ENCODE results near the gene RIC8B. TPM values are rescaled to one million over a fixed set of nuclear protein-coding genes. Genes with fewer than 3 reads are reported as not detected.

The RIC8B gene
- total RNA-seq, 8 experiments from 2014 or later: 8.3 to 27.8 (median 18.3) TPM

DNA sequence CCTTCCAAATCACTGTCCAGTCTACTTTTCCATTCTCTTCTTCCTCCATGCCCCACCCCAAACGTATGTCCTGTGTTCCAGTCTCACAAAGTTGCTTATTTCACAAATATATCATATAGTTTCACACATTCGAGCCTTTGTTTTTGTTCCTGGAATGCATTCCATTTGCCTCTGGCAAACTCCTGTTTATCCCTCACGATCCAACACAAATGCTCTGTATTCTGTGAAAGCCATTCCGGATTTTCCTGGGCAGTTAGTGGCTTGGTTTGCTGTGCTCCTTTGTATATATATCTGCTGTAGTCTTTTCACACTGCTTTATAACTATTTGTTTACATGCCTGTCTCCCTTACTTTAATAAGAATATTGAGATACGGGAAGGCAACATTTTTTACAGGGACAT is 9.0 kb downstream of the RIC8B start:
- Histone ChIP-seq H3K4me1 (replicated peaks in 1 of 2) (peaks cover 0 to 2% of the 10 kb centered on the region in 2 donors), H3K4me3 (no peak overlapping the region), H3K27ac (no peak overlapping the region)
- no peak for ATAC-seq (replicated peaks in 6 of 8)
- in situ Hi-C loops (cut with MboI; ENCODE audit: low pct_unique_long_range_greater_than_20kb in 2 of 9, low sequenced_read_pairs in 9 of 9, unreplicated experiment in 9 of 9): no loop called here
- WGBS, 10 experiments: 70 to 100% (median 93%) methylated on average over 2 to 5 of the region's 5 CpGs

DNA sequence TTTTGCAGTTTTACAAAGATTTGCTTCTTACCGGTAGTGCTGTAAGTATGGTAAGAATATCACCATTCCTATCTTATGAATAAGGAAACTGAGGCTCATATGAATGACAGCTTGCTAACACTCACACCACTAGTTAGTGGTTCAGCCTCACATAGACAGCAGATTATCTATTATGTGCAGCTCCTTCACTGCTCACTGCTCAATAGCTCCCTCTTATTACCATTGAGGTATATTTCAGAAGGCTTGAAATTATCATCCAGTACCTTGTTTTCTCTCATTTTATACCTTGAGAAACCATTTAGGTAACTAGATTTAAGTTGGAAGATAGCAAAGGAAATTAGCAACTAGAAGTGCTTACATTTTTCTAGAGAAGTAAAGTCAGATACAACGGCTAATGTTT is 15.5 kb downstream of the RIC8B start:
- in situ Hi-C loops (cut with MboI; ENCODE audit: low pct_unique_long_range_greater_than_20kb in 2 of 9, low sequenced_read_pairs in 9 of 9, unreplicated experiment in 9 of 9): no loop called here
- H3K4me1 ChIP-seq (replicated peaks in 1 of 2): no peaks in the 10 kb centered on the region
- 67 to 100% (median 94%) methylated on average over 1 to 2 of the region's 2 CpGs for WGBS, 10 experiments

DNA sequence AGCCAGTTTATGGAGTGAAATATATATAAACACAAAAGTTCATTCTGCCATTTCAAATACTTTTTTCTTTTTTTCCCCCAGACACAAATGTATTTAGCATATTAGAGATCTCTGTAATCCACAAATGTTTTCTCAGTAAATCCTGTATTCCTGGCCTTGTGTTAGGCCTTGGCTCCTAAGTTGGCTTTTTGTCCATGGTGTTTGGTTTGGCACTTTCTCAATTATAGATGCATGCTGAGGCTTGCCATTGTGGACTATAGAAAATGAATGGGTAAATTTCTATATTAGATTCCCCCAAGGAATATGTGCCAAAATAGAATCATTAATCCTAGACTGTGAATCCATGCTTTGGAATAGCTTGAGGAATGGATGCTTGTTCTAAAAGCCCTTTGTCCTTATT is 17.0 kb downstream of the RIC8B start:
- in situ Hi-C loops (cut with MboI; ENCODE audit: low pct_unique_long_range_greater_than_20kb in 2 of 9, low sequenced_read_pairs in 9 of 9, unreplicated experiment in 9 of 9): no loop called here
- Histone ChIP-seq H3K4me1 (replicated peaks in 1 of 2) (no peaks in the 10 kb centered on the region), H3K4me3 (no peak overlapping the region), H3K27ac (no peak overlapping the region)
- peak in 1 of 8 experiments; percentile 61 for ATAC-seq (replicated peaks in 6 of 8)

More for the DNA sequence above, 15.5 kb downstream of the RIC8B start:
- no peak overlapping the region for H3K4me3 ChIP-seq
- no peak for ATAC-seq (replicated peaks in 6 of 8)
- H3K27ac ChIP-seq: no peak overlapping the region

GRCh38 chr12:106794369-106794768 is 19.9 kb downstream of the RIC8B start:
- no peak overlapping the region for H3K4me3 ChIP-seq
- in situ Hi-C loops (cut with MboI; ENCODE audit: low pct_unique_long_range_greater_than_20kb in 2 of 9, low sequenced_read_pairs in 9 of 9, unreplicated experiment in 9 of 9): no loop called here
- H3K27ac ChIP-seq: no peak overlapping the region
- no peaks in the 10 kb centered on the region for H3K4me1 ChIP-seq (replicated peaks in 1 of 2)
- ATAC-seq (replicated peaks in 6 of 8): no peak
- WGBS, 10 experiments: 0 to 95% (median 70%) methylated on average over 1 of the region's 1 CpG; no CpG with 5 or more reads in 1 of the 10 experiments

GRCh38 chr12:106801167-106801708 is 26.8 kb downstream of the RIC8B start:
- WGBS, 10 experiments: 36 to 90% (median 85%) methylated on average over 1 of the region's 1 CpG; no CpG with 5 or more reads in 1 of the 10 experiments
- ATAC-seq (replicated peaks in 6 of 8): no peak
- Histone ChIP-seq H3K27ac (no peak overlapping the region), H3K4me1 (replicated peaks in 1 of 2) (no peaks in the 10 kb centered on the region), H3K4me3 (no peak overlapping the region)
- in situ Hi-C loops (cut with MboI; ENCODE audit: low pct_unique_long_range_greater_than_20kb in 2 of 9, low sequenced_read_pairs in 9 of 9, unreplicated experiment in 9 of 9): no loop called here

- Histone ChIP-seq H3K4me1 (replicated peaks in 1 of 2) (no peaks in the 10 kb centered on the region), H3K4me3 (no peak overlapping the region), H3K27ac (no peak overlapping the region)
- in situ Hi-C loops (cut with MboI; ENCODE audit: low pct_unique_long_range_greater_than_20kb in 2 of 9, low sequenced_read_pairs in 9 of 9, unreplicated experiment in 9 of 9): no loop called here
- 59 to 100% (median 94%) methylated on average over 1 to 4 of the region's 4 CpGs; no CpG with 5 or more reads in 2 of the 10 experiments for WGBS, 10 experiments
- peak in 1 of 8 experiments; percentile 39 for ATAC-seq (replicated peaks in 6 of 8)
Measured at GRCh38 chr12:106801830-106802533, 27.5 kb downstream of the RIC8B start.

DNA sequence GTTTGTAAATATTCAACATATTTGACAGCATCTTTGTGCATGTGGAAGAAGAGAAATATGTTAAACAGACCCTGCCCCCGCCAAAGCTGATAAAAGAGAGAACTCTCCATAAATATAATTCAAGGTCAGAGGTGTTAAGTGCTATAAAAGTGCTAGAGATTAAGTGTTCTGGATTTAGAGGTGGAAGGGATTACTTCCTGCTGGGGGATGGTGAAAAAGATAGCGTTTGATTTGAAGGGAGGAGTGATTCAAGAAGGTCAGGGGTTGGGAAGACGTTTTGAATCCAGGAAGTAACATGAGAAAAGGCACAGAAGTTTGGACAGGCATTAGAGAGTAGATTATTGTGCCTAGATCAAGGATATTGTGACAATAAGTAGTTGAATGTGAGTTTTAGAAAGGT is 30.2 kb downstream of the RIC8B start:
- no peak for ATAC-seq (replicated peaks in 6 of 8)
- no peaks in the 10 kb centered on the region for H3K4me1 ChIP-seq (replicated peaks in 1 of 2)
- in situ Hi-C loops (cut with MboI; ENCODE audit: low pct_unique_long_range_greater_than_20kb in 2 of 9, low sequenced_read_pairs in 9 of 9, unreplicated experiment in 9 of 9): no loop called here
- no peak overlapping the region for H3K4me3 ChIP-seq
- H3K27ac ChIP-seq: no peak overlapping the region
- 45 to 100% (median 77%) methylated on average over 1 to 3 of the region's 3 CpGs for WGBS, 10 experiments

DNA sequence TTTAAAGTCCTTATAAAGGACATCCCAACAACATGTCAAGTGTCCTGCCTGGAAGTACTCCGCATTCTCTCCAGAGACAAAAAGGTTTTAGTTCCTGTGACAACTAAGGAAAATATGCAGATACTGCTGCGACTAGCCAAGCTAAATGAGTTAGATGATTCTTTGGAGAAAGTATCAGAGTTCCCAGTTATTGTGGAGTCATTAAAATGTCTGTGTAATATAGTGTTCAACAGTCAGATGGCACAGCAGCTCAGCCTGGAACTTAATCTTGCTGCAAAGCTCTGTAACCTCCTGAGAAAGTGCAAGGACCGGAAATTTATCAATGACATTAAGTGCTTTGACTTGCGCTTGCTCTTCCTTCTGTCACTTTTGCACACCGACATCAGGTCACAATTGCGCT is 40.2 kb downstream of the RIC8B start:
- H3K4me1 ChIP-seq (replicated peaks in 1 of 2): peaks cover 0 to 2% of the 10 kb centered on the region in 2 donors
- no peak overlapping the region for H3K27ac ChIP-seq
- in situ Hi-C loops (cut with MboI; ENCODE audit: low pct_unique_long_range_greater_than_20kb in 2 of 9, low sequenced_read_pairs in 9 of 9, unreplicated experiment in 9 of 9): no loop called here
- peak in 3 of 8 experiments; percentile 10 to 68 (median 46) for ATAC-seq (replicated peaks in 6 of 8)
- WGBS, 10 experiments: 50 to 100% (median 83%) methylated on average over 1 to 6 of the region's 6 CpGs; no CpG with 5 or more reads in 1 of the 10 experiments
- H3K4me3 ChIP-seq: no peak overlapping the region

GRCh38 chr12:106815741-106816140 is 41.3 kb downstream of the RIC8B start:
- peaks cover 0 to 2% of the 10 kb centered on the region in 2 donors for H3K4me1 ChIP-seq (replicated peaks in 1 of 2)
- WGBS, 10 experiments: 100% methylated on average over 1 of the region's 1 CpG; no CpG with 5 or more reads in 4 of the 10 experiments
- ATAC-seq (replicated peaks in 6 of 8): no peak
- no peak overlapping the region for H3K27ac ChIP-seq
- in situ Hi-C loops (cut with MboI; ENCODE audit: low pct_unique_long_range_greater_than_20kb in 2 of 9, low sequenced_read_pairs in 9 of 9, unreplicated experiment in 9 of 9): no loop called here
- H3K4me3 ChIP-seq: no peak overlapping the region

DNA sequence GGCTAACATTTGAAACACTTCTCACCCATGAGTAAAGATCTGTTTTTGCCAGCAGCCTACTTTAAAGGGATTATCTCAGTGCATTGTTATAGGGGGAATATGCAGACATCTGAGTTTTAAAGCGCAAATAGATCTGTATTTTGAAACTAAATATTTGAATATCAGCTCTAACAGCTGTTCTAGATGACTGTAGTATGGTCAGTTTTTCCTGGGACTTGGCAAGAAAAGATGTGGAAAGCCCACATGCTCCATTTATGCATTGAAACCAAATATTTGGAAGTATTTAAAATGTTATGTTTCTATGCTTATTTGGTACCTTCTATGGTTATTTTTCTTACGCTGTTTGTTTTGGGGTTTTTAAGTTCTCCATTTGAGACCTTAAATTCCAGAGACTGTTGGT is 41.7 kb downstream of the RIC8B start:
- in situ Hi-C loops (cut with MboI; ENCODE audit: low pct_unique_long_range_greater_than_20kb in 2 of 9, low sequenced_read_pairs in 9 of 9, unreplicated experiment in 9 of 9): no loop called here
- H3K4me3 ChIP-seq: no peak overlapping the region
- H3K4me1 ChIP-seq (replicated peaks in 1 of 2): peaks cover 0 to 2% of the 10 kb centered on the region in 2 donors
- ATAC-seq (replicated peaks in 6 of 8): no peak
- 69 to 100% (median 93%) methylated on average over 1 to 2 of the region's 2 CpGs; no CpG with 5 or more reads in 2 of the 10 experiments for WGBS, 10 experiments
- no peak overlapping the region for H3K27ac ChIP-seq

GRCh38 chr12:106819991-106820390 is 45.5 kb downstream of the RIC8B start:
- no peak overlapping the region for H3K27ac ChIP-seq
- no peak overlapping the region for H3K4me3 ChIP-seq
- peaks cover 0 to under 1% of the 10 kb centered on the region in 2 donors for H3K4me1 ChIP-seq (replicated peaks in 1 of 2)
- in situ Hi-C loops (cut with MboI; ENCODE audit: low pct_unique_long_range_greater_than_20kb in 2 of 9, low sequenced_read_pairs in 9 of 9, unreplicated experiment in 9 of 9): no loop called here
- ATAC-seq (replicated peaks in 6 of 8): no peak
- 0 to 100% (median 86%) methylated on average over 1 of the region's 1 CpG; no CpG with 5 or more reads in 3 of the 10 experiments for WGBS, 10 experiments

- ATAC-seq (replicated peaks in 6 of 8): no peak
- WGBS, 10 experiments: 91 to 100% (median 96%) methylated on average over 1 to 4 of the region's 4 CpGs; no CpG with 5 or more reads in 2 of the 10 experiments
- Histone ChIP-seq H3K27ac (no peak overlapping the region), H3K4me1 (replicated peaks in 1 of 2) (no peaks in the 10 kb centered on the region), H3K4me3 (no peak overlapping the region)
- in situ Hi-C loops (cut with MboI; ENCODE audit: low pct_unique_long_range_greater_than_20kb in 2 of 9, low sequenced_read_pairs in 9 of 9, unreplicated experiment in 9 of 9): loop anchor here in 3 of 9 experiments (25.0 kb wide), 1 partner anchor 444 kb away; no protein-coding TSS in a partner anchor
Measured at GRCh38 chr12:106831699-106832098, 57.2 kb downstream of the RIC8B start.

GRCh38 chr12:106837782-106838181 is 63.3 kb downstream of the RIC8B start:
- WGBS, 10 experiments: 86 to 100% (median 94%) methylated on average over 2 to 8 of the region's 8 CpGs; no CpG with 5 or more reads in 4 of the 10 experiments
- peaks cover 22 to 26% of the 10 kb centered on the region in 2 donors for H3K4me1 ChIP-seq (replicated peaks in 1 of 2)
- no peak for ATAC-seq (replicated peaks in 6 of 8)
- no peak overlapping the region for H3K27ac ChIP-seq
- in situ Hi-C loops (cut with MboI; ENCODE audit: low pct_unique_long_range_greater_than_20kb in 2 of 9, low sequenced_read_pairs in 9 of 9, unreplicated experiment in 9 of 9): loop anchor here in 3 of 9 experiments (25.0 kb wide), 1 partner anchor 450 kb away; no protein-coding TSS in a partner anchor
- H3K4me3 ChIP-seq: no peak overlapping the region

Measured in motor neuron (in vitro differentiated cells).